Measurements from ENCODE around the gene C2CD4C. TPM values are rescaled to one million over a fixed set of nuclear protein-coding genes. Genes with fewer than 3 reads are reported as not detected.
"Not testable (repeated sequence)": the region's sequence is repeated elsewhere in the genome, so short reads cannot be mapped to it uniquely, and the experiment has no call there.

C2CD4C gene
- total and polyA plus RNA-seq, 2 of the 13 experiments (the other 11 are each of a cell fraction or from before 2014, with no cell fraction given), result not detected

- CTCF ChIA-PET (ENCODE audit: low intra/inter-chr PET ratio, low total read pairs), result not testable (repeated sequence)
Observed at GRCh38 chr19:380618-381219, 28.2 kb downstream of the C2CD4C start.

GRCh38 chr19:379796-380195 lies 29.2 kb downstream of the C2CD4C start:
- Histone ChIP-seq H3K4me3 (replicated peaks in 1 of 3; ENCODE audit: insufficient read depth in 1 of 3, low read depth in 2 of 3, low read length in 3 of 3) (no peak overlapping the region), H3K79me2 (ENCODE audit: insufficient read depth, low read length) (no peaks in the 10 kb centered on the region), H3K9me3 (ENCODE audit: low read length) (no peaks in the 10 kb centered on the region), H3K9ac (ENCODE audit: insufficient read depth, low read depth, low read length) (no peak overlapping the region), H2AFZ (ENCODE audit: low read length) (no peak overlapping the region), H3K36me3 (replicated peaks in 1 of 2; ENCODE audit: control insufficient read depth in 1 of 2, insufficient read depth in 2 of 2, low read length in 2 of 2) (no peaks in the 10 kb centered on the region), H3K27me3 (ENCODE audit: control insufficient read depth in 1 of 2, insufficient read depth in 2 of 2, low read length in 2 of 2) (peaks cover 11 to 60% of the 10 kb centered on the region in 2 experiments), H3K4me2 (ENCODE audit: low read depth, low read length) (no peak overlapping the region), H4K20me1 (ENCODE audit: insufficient read depth, low read length) (no peaks in the 10 kb centered on the region), H3K4me1 (ENCODE audit: insufficient read depth, low read length) (no peaks in the 10 kb centered on the region), H3K27ac (ENCODE audit: extremely low read length, insufficient read depth, low read length) (no peak overlapping the region)
- ChIA-PET CTCF (ENCODE audit: low intra/inter-chr PET ratio, low total read pairs) (no interaction called here), POLR2A (no interaction called here)
- TF ChIP-seq ZNF512 (CRISPR knock-in tag; IDR thresholded peaks at IDR 0.05) (no peak), ZNF251 (CRISPR knock-in tag; IDR thresholded peaks at IDR 0.05) (no peak)
- intact Hi-C loops (cut with micrococcal nuclease; ENCODE audit: unreplicated experiment), result no loop called here
- FAIRE-seq, result no peak
- WGBS (ENCODE audit: low lambda C conversion rate), result 66% methylated on average over 16 of the region's 16 CpGs
- in situ Hi-C loops (cut with HindIII; ENCODE audit: extremely low pct_ligation_motif_present, low pct_unique_long_range_greater_than_20kb), result loop anchor here (5.0 kb wide), 1 partner anchor 103 kb away; no protein-coding TSS in a partner anchor
- DNase-seq (ENCODE audit: low spot score), result no peak
- BruUV-seq (replicated peaks), result no TSS peak
- no peak for ATAC-seq

More at GRCh38 chr19:380618-381219, 28.2 kb downstream of the C2CD4C start:
- H3K79me2 ChIP-seq (ENCODE audit: insufficient read depth, low read length); H3K9me3 ChIP-seq (ENCODE audit: low read length); FAIRE-seq; intact Hi-C loops (cut with micrococcal nuclease; ENCODE audit: unreplicated experiment); H3K4me1 ChIP-seq (ENCODE audit: insufficient read depth, low read length); H3K4me2 ChIP-seq (ENCODE audit: low read depth, low read length); H2AFZ ChIP-seq (ENCODE audit: low read length); DNase-seq (ENCODE audit: low spot score); BruUV-seq (replicated peaks); H3K9ac ChIP-seq (ENCODE audit: insufficient read depth, low read depth, low read length); POLR2A ChIA-PET; ATAC-seq; H3K36me3 ChIP-seq (replicated peaks in 1 of 2; ENCODE audit: control insufficient read depth in 1 of 2, insufficient read depth in 2 of 2, low read length in 2 of 2); H4K20me1 ChIP-seq (ENCODE audit: insufficient read depth, low read length); H3K4me3 ChIP-seq (replicated peaks in 1 of 3; ENCODE audit: insufficient read depth in 1 of 3, low read depth in 2 of 3, low read length in 3 of 3); H3K27ac ChIP-seq (ENCODE audit: extremely low read length, insufficient read depth, low read length): not testable (repeated sequence)
- in situ Hi-C loops (cut with HindIII; ENCODE audit: extremely low pct_ligation_motif_present, low pct_unique_long_range_greater_than_20kb), result loop anchor here (5.0 kb wide), 1 partner anchor 102 kb away; no protein-coding TSS in a partner anchor
- peaks cover 11 to 54% of the 10 kb centered on the region in 2 experiments for H3K27me3 ChIP-seq (ENCODE audit: control insufficient read depth in 1 of 2, insufficient read depth in 2 of 2, low read length in 2 of 2)
- 8% methylated on average over 17 of the region's 17 CpGs for WGBS (ENCODE audit: low lambda C conversion rate)
